Activated T-helper 1 cell treated with Interleukin-2 at 50 U/mL for 16 hours (primary cell): Measurements from ENCODE around the gene COMP.

ENCODE experiments used
- DNase-seq: peaks from one replicate; pipeline ENCODE4 v3.0.0-alpha.2; 2020; ENCODE audit warnings: low read depth

The COMP gene

DNA sequence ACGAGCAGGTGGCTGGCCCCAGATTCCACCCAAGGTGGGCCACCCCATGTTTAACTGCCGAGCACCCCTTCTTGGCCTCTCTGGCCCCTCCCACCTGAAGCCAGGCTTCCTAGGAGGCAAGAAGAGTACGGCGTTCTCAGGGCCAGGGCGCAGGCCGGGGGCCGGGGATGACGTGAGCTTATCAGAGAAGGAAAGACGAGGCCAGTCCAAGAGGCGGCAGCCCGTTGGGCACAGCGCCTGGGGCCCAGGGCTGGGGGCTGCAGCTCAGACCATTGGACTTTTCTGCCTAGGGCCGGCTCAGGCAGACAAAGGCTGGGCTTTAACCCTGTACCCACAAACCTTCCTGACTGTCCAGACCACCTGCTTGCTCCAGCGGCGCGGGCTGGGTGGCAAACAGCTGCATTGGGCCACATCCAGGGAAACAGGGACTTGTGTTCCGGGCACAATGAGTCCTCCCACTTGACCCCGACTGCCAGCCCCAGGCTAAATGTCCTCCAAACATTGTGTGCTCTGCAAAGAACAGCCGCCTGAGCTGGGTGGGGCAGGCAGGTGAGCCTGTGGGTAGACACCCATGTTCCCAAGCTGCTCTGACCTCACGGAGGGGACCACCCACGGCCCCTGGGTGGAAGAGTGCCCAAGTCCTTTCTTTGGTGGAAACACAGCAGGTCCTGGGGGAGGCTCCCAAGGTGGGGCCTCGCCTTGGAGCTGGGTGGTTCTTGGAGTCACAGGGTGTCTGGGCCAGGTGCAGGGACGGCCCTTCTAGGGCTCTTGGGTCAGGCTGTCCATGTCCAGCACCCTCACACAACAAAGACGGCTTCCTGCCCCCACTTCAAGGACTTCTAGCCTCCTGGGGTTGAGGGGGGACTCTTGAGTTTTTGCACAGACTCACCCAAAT is 21.9 kb downstream of the COMP start:
- DNase-seq = no peak

DNA sequence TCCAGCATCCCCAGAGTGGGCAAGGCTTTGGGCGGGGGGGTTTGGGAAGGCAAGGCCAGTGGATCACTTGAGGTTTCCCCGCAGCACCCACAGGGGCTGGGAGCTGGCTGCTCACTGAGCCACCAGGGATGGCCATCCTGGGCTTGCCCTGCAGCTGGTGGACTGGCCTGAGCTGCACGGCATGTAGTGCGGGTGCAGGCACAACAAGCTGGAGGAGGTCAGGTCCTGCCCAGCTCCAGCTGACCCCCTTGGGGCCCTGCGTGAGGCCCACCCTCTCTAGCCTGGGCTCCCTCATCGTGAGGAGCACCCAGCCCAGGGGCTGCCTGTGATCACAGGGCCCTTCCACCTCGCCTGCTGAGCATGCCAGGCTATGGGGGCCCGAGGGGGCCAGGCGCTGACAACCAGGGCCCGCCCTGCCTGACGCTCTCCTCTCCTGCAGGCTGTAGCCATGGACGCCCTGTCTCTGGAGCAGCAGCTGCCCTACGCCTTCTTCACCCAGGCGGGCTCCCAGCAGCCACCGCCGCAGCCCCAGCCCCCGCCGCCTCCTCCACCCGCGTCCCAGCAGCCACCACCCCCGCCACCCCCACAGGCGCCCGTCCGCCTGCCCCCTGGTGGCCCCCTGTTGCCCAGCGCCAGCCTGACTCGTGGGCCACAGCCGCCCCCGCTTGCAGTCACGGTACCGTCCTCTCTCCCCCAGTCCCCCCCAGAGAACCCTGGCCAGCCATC is 22.9 kb downstream of the COMP start:
- no peak for DNase-seq

DNA sequence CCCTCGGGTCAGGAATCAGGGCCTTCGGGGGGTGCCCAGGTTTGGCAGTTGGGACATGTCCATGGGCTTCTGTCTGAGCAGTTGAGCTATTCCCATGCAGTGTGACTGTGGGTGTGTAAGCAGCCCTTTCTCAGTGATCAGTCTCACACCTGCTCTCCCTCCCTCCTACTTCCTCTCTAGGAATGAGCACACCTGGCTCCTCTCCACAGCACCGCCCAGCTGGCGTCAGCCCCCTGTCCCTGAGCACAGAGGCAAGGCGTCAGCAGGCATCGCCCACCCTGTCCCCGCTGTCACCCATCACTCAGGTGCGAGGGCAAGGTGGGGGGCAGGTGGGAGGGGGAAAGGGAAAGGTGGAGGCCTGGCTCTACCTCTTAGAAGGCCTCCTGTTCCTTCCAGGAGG is 25.9 kb downstream of the COMP start:
- no peak for DNase-seq

DNA sequence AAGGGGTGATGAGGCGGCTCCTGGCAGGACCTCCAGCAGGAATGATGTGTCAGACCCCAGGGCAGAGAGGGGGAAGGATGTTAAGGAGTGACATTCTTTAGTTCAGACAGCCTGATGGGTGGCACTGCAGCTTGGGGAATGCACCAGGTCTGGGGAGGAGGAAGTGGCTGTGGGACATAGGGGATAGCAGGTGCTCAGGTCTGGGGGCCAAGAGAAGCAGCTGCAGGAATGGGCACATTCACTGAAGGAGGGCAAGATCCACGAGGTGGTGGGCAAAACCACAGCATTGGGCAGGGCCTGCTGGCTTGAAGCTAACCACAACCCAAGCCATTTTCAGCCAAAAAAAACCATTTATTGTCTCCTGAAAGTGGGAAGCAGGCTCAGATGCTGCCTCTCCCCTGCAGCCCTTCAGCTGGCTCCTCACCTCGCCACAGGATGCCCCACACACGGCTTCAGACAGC is 26.5 kb downstream of the COMP start:
- DNase-seq = no peak

DNA sequence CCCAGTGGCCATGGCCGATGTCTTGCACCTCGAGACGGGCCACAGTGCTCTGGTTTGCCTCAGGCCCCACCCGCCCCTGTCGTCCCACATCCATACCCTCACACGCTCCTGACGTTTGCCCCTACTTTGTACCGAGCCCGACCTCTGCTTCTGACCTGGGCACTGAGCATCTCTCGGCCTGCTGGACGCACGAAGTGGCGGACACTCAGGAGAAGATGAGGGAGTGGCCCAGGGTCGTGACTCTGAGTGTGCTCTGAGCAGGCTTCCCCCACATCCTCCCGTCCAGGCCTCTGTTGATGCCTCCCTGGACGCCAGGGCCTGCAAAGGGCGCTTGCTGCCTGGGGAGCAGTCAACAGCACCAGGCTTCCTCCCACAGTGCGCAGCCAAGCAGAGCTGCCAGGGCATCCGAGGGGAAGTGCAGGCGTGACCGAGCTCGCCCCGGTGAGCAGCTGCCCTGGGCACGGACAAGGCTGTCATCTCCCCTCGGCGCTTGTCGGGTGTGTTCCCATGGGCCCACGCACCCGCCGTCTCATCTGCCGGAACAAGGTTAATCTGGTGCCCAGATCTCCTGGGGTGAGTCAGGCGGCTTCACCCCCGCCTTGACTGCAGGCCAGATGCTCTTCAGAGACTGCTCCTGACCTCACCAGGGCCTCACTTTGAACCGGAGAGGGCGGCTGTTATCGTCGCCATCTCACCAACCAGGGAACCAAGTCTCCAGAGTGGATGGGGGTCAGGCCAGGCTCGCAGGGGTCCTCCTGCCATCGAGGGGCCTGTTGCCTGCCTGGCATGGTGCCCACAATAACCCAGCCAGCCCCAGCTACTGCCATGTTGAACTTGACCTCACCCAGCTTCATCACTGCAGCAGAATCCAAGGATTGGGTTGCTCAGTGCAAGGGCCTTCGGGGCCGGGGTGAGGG is 27.2 kb downstream of the COMP start:
- DNase-seq = no peak

DNA sequence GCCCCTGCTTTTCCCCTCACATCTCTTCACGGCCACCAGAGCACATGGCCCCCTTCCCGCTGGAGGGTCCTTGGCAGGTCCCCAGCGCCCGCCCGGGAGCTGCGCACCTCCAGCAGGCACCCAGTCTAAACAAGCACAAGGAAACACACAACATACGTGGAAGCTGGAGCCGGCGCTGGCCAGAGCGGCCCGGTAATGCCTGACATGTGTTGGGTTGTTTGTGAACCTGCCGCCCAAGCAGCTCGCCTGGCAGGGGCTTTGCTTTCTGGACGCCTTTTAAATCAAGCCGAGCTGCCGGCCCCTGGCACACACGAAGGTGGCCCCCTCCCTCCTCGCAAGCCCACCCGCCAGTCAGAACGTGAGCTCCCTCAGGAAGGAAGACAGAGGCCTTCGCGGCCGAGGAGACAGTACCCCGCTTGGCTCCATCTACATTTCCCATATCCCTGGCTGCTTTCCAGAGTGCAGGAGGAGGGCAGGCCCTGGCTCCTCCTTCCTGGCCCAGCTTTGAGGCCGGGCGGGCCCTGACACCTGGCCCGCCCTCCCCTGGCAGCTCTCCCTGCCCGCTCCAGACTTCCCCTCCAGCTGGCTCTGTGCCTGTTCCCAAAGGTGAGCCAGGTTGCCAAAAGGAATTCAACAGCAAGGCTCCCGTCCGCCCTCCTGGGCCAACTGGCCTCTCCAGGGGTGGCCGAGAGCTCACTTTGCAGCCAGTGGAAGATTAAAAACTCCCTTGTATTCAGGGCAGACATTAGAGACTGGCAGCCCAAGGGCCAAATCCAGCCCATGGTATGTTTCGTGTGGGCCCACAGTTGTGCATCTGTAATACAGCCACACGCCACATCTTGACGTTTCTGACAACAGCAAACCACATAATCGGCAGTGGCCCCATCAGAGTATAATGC is 28.7 kb downstream of the COMP start:
- no peak for DNase-seq

DNA sequence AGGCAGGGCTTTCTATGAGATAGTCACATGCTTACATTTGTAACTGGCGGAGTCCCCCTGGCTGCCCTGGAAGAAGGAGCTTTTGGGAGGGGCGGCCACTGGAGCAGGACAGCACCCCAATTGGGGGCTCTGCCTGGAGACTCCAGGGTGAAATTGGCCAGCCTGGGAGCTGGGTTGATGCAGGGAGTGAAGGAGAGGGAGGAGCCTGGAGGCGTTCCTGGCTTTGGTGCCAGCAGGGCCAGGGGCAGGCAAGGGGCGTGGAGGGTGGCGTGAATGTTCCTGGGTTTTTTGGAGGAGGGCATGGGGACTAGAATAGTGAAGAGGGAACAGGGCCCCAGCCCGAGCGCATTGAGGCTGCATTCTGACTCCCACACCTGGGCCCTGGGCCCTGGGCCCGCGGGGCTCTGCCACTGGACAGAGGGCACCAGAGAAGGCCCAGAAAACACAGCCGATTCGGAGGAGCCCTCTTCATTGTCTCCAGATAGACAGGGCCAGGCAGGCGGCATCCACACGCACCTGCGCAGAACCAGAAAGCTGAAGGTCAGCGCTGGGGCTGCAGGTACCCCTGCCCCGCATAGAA is 29.5 kb downstream of the COMP start:
- no peak for DNase-seq

DNA sequence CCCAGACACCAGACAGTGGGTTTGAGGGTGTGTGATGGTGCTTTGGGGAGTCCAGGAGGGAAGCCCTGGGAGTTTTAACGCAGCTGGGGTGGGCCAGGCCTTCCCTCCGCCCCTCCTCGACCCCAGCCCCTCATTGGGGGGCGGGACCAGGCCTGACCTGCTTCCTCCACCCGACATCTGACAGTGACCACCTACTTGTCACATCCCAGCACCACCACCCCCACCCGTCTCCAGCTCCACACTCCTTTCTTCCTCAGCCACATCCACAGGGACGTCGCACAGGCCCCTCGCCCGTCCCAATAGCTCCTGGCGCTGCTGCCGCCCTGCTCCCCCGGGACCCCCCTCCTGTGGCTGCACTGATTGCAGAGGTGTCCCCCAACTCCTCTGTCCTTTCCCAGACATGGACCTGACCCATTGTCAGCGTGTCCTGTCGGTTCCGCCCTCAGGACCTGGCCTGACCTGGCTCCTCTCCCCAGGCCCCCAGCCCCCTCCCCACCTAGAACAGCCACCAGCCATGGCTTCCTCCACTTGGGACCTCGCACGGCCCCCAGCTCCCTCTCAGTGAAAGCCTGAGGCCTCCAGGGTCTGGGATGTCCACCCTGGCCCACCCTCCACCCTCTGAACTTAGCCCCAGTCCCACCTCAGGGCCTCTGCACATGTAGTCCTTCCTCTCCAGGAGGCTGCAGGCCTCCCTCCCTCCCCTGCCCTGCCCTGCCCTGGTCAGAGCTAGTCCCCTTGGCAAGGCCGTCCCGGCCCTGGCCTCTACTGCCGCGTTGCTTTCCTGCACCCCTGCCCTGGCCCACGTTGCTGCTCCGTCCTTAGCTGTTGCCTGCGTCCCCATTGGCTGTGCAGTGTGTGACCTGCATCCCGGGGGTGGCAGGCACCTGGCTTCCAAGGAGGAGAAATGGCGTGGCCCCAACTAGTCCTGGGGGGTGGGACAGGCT is 30.4 kb downstream of the COMP start:
- no peak for DNase-seq

DNA sequence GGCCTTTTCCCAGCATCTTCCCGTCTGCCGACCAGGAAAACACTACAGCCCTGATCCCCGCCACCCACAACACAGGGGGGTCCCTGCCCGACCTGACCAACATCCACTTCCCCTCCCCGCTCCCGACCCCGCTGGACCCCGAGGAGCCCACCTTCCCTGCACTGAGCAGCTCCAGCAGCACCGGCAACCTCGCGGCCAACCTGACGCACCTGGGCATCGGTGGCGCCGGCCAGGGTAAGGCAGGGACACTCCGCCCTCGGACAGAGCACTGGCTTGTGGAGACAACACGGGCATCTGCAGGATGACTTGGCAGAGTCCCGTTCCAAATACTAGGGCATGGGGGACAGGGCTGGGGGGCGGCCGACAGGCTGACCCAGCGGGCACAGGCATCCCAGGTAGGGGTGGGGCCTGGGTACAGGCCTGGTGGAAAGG is 31.1 kb downstream of the COMP start:
- DNase-seq = no peak

DNA sequence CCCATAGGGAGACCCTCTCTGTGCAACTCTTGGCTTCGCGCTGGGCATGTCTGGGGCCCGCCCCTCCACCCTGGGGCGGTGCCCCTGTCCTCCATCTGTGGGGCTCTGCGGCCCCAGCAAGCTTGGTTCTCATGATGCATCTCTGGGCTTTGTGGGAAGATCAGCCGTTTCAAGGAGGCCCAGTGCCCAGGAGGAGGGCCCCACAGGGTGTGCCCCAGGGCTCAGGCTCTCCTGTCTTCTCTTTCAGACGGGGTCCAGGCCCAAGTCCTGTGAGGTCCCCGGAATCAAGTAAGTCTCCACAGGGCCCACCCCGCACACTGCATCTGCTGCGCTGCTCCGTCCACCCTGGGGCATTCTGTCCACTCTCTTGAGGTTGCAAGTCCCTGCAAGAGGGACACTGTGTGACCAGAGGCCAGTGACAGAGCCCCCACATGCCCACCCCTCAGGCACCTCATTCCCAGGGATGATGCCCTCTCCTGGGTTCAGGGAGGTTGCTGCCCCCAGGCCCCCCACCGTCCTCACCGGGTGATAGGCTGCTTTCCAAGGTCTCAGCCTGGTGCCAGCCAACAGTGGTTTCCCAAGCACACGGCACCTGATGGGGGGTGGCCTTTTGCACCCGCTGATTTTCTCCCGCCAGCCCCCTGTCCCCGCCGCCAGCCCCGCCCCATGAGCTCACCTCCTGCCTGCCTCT is 31.7 kb downstream of the COMP start:
- DNase-seq = no peak

DNA sequence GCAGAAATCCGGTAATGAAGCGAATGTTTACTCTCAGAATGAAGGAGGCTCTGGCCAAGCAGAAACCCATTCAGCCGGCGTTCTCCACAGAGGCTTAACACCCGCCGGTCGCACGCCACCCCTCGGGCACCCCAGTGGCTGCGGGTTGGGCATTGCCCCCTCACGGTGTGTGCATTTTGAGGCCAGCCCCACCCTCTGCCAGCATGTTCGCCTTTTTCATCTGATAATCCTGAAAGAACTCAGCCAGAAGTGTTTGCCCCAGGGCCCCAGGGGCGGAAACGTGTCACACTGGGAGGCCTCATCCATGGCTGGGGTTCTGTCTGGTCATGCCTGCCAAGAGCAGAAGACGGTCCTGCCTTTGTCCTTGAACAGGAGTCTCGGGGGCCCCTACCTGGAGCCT is 34.2 kb downstream of the COMP start:
- DNase-seq = no peak

DNA sequence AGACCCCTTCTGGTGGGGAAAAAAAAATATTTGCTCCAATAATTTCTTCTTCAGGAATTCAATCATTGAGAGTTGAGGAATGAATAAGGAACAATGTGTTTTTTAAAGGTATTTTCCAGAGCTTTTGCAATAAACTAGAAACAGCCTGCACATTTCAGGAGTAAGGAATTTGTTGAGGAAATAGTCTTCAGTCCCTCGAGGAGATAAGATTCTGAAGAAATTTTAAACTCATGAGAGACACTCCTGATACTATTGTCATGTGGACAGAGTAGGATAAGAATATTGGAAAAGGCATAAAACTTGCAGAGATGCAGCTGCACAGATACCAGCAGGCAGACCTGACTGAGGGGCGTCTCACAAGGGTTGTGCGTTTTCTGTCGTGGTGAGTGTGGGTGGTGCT is 36.6 kb downstream of the COMP start:
- DNase-seq = no peak

DNA sequence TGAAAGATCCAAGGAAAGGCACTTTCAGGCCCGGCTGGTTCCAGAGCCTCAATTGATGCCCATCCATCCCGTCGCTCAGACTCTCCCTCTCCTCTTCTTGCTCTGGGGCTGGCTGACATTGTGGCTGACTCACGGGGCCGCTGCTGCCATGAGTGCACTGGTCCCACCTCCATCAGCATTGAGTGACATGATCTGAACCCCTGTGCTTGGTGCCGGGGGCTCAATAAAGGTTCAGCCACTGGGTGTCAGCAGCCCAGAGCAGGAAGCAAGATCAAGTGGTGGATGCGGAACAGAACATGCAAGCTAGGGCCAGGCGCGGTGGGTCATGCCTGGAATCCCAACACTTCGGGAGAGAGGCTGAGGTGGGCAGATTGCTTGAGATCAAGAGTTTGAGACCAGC is 39.5 kb downstream of the COMP start:
- no peak for DNase-seq

DNA sequence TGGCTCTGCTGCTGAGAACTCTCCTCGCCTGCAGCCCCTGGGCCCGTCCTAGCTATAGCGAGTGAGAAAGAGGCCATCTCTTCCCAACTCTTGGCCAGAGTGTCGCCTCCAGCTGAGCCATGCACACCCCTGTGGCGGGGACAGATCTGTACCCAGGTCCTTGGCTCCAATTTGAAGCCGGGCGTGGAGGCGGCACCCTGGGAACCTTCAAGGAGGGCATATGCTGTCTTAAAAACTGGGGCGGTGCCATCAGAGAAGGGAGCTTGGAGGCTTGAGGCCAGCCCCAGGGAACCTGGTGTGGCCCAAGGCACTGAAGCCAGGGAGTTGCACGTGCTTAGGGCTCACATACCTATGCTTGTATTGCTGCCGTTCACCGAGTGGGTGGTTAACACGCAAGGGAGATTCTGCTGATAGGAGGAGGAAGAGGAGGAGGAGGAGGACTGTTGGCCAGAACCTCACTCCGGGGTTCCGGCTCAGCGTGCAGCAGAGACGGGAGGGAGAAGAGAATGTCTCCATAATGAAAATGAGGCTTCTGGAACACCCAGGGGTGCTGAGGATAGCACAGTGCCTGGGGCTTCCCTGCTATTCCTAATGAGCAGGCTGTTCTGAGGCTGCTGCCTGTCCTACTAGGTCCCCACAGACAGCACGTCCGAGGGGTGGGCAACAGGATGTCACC is 40.7 kb downstream of the COMP start:
- DNase-seq = no peak

DNA sequence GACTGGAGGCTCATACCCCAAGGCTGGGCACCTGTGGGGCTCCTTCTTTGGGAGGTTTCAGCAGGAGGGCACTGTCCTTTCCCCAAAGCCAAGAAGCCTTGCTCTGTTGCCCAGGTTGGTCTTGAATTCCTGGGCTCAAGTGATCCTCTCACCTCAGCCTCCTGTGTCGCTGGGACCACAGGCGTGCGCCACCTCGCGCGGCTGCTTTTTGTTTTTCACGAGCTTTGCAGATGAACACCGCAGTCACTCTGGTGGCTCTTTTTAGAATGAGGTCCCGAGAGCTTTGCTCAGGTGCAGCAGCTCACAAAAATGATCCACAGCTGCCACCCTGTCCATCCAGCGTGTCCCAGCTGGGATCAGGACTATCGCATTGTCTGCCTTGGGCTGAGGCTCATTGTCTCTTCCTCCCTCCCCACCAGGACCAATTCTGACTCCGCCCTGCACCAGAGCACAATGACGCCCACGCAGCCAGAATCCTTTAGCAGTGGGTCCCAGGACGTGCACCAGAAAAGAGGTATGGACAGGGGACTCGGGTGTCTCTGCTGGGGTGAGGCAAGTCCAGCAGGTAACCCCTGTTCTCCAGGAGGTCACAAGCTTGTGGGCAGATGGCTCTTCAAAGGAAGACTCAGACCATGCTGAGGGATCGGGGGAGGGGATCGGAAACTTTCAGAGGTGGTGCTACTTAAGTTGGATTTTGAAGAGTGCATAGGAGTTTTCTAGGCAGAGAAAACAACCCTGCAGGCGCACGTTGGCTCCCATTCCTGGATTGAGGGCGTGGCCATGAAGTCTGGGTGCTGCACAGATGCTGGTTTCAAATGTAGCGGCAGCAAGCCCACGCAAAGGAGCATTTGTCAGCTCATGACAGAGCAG is 41.5 kb downstream of the COMP start:
- no peak for DNase-seq

DNA sequence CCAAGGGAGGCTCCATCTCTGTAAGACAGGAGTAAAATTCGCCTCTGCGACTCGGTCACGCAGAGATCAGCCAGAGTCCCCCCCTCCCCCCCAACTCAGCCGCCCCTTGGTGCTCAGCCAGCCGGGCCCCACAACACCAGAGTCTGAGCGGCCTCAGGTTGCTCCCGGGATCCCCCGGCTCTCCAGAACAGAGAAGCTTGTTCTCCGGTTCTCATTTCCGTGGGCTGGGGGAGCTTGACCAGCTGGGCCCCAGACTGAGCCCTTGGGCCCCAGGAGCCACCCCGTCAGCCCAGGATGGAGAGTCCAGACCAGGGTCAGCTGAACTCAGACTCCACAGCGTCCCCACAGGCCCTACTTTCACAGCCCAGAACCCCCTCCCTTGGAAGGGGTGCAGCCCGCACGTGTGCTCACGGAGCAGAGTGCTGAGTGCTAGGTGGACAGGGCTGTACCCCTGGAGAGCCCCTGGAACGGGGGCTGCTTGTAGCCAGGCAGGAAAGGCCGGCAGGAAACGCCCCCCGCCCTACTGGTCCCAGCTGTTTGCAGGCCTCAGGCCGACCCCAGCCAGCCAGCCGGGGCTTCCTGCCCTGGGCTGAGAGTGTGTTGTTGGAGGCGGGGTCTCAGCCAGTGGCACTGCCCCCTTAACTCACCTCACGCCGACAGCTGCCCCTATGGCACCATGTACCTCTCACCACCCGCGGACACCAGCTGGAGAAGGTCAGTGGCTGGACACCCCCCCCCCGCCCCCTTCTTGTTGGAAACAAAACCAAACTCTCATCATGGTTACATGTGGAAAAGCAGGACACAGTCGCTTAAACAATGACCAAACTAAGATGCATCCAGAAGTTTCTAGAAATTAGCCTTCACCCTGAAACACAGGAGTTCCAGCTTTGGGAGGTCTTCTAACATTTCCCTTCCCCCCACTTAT is 44.4 kb downstream of the COMP start:
- DNase-seq = no peak
